ENCODE data around the gene PIN4.

DNA sequence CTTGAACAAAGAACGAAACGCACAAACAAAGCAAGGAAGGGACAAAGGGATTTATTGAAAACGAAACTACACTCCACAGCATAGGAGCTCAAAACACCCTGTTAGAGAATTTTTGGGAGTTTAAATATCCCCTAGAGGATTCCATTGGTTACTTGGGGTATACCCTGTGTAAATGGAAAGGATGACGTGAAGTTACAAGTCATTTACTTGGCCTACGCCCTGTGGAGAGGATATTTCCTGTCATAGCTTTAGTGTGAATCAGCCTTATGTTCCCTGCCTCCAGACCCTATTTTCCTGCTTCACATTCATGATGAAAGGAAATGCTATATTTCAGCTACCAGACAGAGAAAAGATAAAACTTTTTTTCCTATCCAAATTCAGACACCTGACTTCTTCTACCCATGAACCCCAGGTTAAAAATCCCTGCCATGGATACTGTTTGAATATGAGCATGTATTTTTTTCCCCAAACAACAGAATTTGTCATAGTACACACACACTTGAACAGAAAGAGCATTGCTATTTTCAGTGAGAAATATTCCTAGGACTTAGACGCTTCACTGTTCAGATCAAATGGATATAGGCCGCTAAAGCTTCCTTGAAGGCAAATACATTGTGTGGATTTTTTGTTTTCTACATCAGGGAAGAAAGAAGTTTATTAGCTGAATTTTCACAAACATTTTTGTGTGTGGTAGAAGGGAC, 20.4 kb downstream of the PIN4 start:
- TF ChIP-seq CTCF (IDR thresholded peaks at IDR 0.05) (no peak), EP300 (IDR thresholded peaks at IDR 0.05; ENCODE audit: borderline replicate concordance in 1 of 2, low read depth in 1 of 2, low read length in 1 of 2) (no peak), EZH2phosphoT487 (IDR thresholded peaks at IDR 0.05; ENCODE audit: borderline replicate concordance, low read depth) (no peak), RFX5 (IDR thresholded peaks at IDR 0.05; ENCODE audit: low read length) (no peak), CHD2 (IDR thresholded peaks at IDR 0.05; ENCODE audit: low read length, partially characterized antibody) (no peak)
